Hepatocyte (in vitro differentiated cells): ENCODE measurements around the gene RFC5. TPM values are rescaled to one million over a fixed set of nuclear protein-coding genes. Genes with fewer than 3 reads are reported as not detected.

Experiments used
- DNase-seq: peaks from one replicate; pipeline ENCODE4 v3.0.0-alpha.2; 2016; ENCODE audit warnings: low spot score
- H2AFZ ChIP-seq: fragments of 200-600 bp; sonication (generic); 2 replicates; pipeline ENCODE4 v1.6.0; 2016; ENCODE audit warnings: antibody characterized with exemption, mild to moderate bottlenecking
- H3K27ac ChIP-seq: fragments of 200-600 bp; sonication (generic); 2 replicates; pipeline ENCODE4 v1.5.1; 2016; ENCODE audit warnings: mild to moderate bottlenecking
- H3K27me3 ChIP-seq: fragments of 200-600 bp; sonication (generic); 2 replicates; pipeline ENCODE4 v1.6.1; 2016
- H3K36me3 ChIP-seq: fragments of 200-600 bp; sonication (generic); replicated peaks from 2 replicates; pipeline ENCODE4 v1.5.1; 2016; ENCODE audit warnings: low read depth; ENCODE audit not compliant: insufficient read depth
- H3K4me1 ChIP-seq: fragments of 200-600 bp; sonication (generic); 2 replicates; pipeline ENCODE4 v1.5.1; 2016; ENCODE audit warnings: mild to moderate bottlenecking, moderate library complexity; ENCODE audit not compliant: insufficient read depth
- H3K4me2 ChIP-seq: fragments of 200-600 bp; sonication (generic); 2 replicates; pipeline ENCODE4 v1.6.0; 2016
- H3K4me3 ChIP-seq: fragments of 200-600 bp; sonication (generic); 2 replicates; pipeline ENCODE4 v1.5.1; 2016; ENCODE audit warnings: mild to moderate bottlenecking
- H3K79me2 ChIP-seq: fragments of 200-600 bp; sonication (generic); 2 replicates; pipeline ENCODE4 v1.6.0; 2017; ENCODE audit warnings: mild to moderate bottlenecking
- H3K9me2 ChIP-seq: fragments of 200-600 bp; sonication (generic); replicated peaks from 2 replicates; pipeline ENCODE4 v1.6.0; 2017; ENCODE audit warnings: mild to moderate bottlenecking; ENCODE audit not compliant: insufficient read depth
- H3K9me3 ChIP-seq: fragments of 200-600 bp; sonication (generic); 2 replicates; pipeline ENCODE4 v1.5.1; 2016; ENCODE audit warnings: low read depth, mild to moderate bottlenecking
- H4K20me1 ChIP-seq: fragments of 200-600 bp; sonication (generic); 2 replicates; pipeline ENCODE4 v1.6.0; 2016; ENCODE audit warnings: mild to moderate bottlenecking; ENCODE audit not compliant: insufficient read depth, poor library complexity, severe bottlenecking
- CTCF ChIP-seq: fragments of 200-600 bp; sonication (generic); IDR thresholded peaks from 2 replicates; pipeline ENCODE4 v1.5.1; 2016; ENCODE audit warnings: antibody characterized with exemption, mild to moderate bottlenecking; ENCODE audit not compliant: poor library complexity
- EZH2 ChIP-seq: fragments of 200-600 bp; sonication (generic); IDR thresholded peaks from 2 replicates; pipeline ENCODE4 v1.6.1; 2016; ENCODE audit warnings: antibody characterized with exemption, mild to moderate bottlenecking, borderline replicate concordance
- EZH2phosphoT487 ChIP-seq: fragments of 200-600 bp; sonication (generic); IDR thresholded peaks from one replicate; pipeline ENCODE4 v1.6.1; 2018; ENCODE audit warnings: antibody characterized with exemption, mild to moderate bottlenecking, low read depth, moderate library complexity; ENCODE audit not compliant: unreplicated experiment, severe bottlenecking
- WGBS: methylation state at CpG from one replicate; pipeline ENCODE4 v1.1.6; 2016; ENCODE audit warnings: low lambda C conversion rate; ENCODE audit errors: missing lambda C conversion rate; 5-methylcytosine and 5-hydroxymethylcytosine counted together
- polyA plus RNA-seq: library from polyadenylated mRNA; unstranded; fragments of >200 nt; fragmentation: Nextera tagmentation; extraction: Ambion mirVana; gene quantifications from 2 replicates; pipeline ENCODE4 v1.2.1, GENCODE V29; 2016
- total RNA-seq: library from RNA; depleted of rRNA; stranded (reverse); fragments of >200 nt; gene quantifications from 2 replicates; pipeline ENCODE4 v1.2.3, GENCODE V29; 2014

Gene RFC5
- total and polyA plus RNA-seq, 2 experiments from 2014 or later, result 12.6 to 18.6 TPM

- TF ChIP-seq EZH2 (no peak), EZH2phosphoT487 (no peak), CTCF (no peak)
- Histone ChIP-seq H3K27me3 (no peaks in the 10 kb centered on the region), H3K4me3 (peak within 1 kb of the TSS; percentile 80), H3K27ac (peak within 1 kb of the TSS; percentile 98), H2AFZ (peak within 1 kb of the TSS; percentile 80), H3K9me3 (no peaks in the 10 kb centered on the region), H3K4me1 (peaks cover 33% of the 10 kb centered on the region), H3K4me2 (peak within 1 kb of the TSS; percentile 98), H3K9me2 (no peaks in the 10 kb centered on the region), H4K20me1 (no peaks in the 10 kb centered on the region), H3K36me3 (no peaks in the 10 kb centered on the region), H3K79me2 (peaks cover 49% of the 10 kb centered on the region)
- WGBS, result 5% methylated on average over 21 of the region's 76 CpGs
- DNase-seq, result peak; percentile 87
Observed at GRCh38 chr12:118061011-118061872, 44.7 kb downstream of the RFC5 start, which contains the start of gene WSB2. Gene WSB2, minus strand, starts transcription at chr12:118061179. Its CDS starts 131 bp downstream, at chr12:118061048.

GRCh38 chr12:118061873-118062843 lies 45.7 kb downstream of the RFC5 start:
- Histone ChIP-seq H3K27me3 (no peaks in the 10 kb centered on the region), H3K36me3 (no peaks in the 10 kb centered on the region), H3K79me2 (peaks cover 40% of the 10 kb centered on the region), H3K27ac (peak overlapping the region; percentile 98), H3K9me2 (no peaks in the 10 kb centered on the region), H3K4me3 (peak overlapping the region; percentile 80), H3K4me1 (peaks cover 32% of the 10 kb centered on the region), H3K4me2 (peak overlapping the region; percentile 98), H3K9me3 (no peaks in the 10 kb centered on the region), H2AFZ (peak overlapping the region; percentile 80), H4K20me1 (no peaks in the 10 kb centered on the region)
- DNase-seq, result peak; percentile 62
- TF ChIP-seq CTCF, result no peak
- no peak for TF ChIP-seq EZH2
- no peak for TF ChIP-seq EZH2phosphoT487
- WGBS, result 3% methylated on average over 32 of the region's 44 CpGs

- H3K9me2 ChIP-seq, result no peaks in the 10 kb centered on the region
- no peaks in the 10 kb centered on the region for H3K36me3 ChIP-seq
- no peaks in the 10 kb centered on the region for H4K20me1 ChIP-seq
- no peaks in the 10 kb centered on the region for H3K9me3 ChIP-seq
- TF ChIP-seq EZH2, result no peak
- TF ChIP-seq EZH2phosphoT487, result no peak
- TF ChIP-seq CTCF, result no peak
- no peak overlapping the region for H2AFZ ChIP-seq
- H3K4me3 ChIP-seq, result no peak overlapping the region
- H3K4me2 ChIP-seq, result peak overlapping the region; percentile 98
- DNase-seq, result peak; percentile 41
- no peaks in the 10 kb centered on the region for H3K27me3 ChIP-seq
- 52% methylated on average over 4 of the region's 4 CpGs for WGBS
- H3K27ac ChIP-seq, result peak overlapping the region; percentile 98
- peaks cover 31% of the 10 kb centered on the region for H3K4me1 ChIP-seq
- peaks cover 24% of the 10 kb centered on the region for H3K79me2 ChIP-seq
Observed at GRCh38 chr12:118063576-118064391, 47.3 kb downstream of the RFC5 start.
